Dermis blood vessel endothelial cell (primary cell): ENCODE results near the gene RFPL4A. TPM values are rescaled to one million over a fixed set of nuclear protein-coding genes. Genes with fewer than 3 reads are reported as not detected.

ENCODE experiments used
- DNase-seq: peaks from one replicate; pipeline ENCODE4 v3.0.0; 2010
- total RNA-seq: library from RNA; depleted of rRNA; stranded (reverse); fragments of >200 nt; gene quantifications from 2 replicates; pipeline ENCODE4 v1.2.3, GENCODE V29; 2014

Gene RFPL4A
- total RNA-seq, 1 donor from 2014 or later, result 0.51 TPM

DNA sequence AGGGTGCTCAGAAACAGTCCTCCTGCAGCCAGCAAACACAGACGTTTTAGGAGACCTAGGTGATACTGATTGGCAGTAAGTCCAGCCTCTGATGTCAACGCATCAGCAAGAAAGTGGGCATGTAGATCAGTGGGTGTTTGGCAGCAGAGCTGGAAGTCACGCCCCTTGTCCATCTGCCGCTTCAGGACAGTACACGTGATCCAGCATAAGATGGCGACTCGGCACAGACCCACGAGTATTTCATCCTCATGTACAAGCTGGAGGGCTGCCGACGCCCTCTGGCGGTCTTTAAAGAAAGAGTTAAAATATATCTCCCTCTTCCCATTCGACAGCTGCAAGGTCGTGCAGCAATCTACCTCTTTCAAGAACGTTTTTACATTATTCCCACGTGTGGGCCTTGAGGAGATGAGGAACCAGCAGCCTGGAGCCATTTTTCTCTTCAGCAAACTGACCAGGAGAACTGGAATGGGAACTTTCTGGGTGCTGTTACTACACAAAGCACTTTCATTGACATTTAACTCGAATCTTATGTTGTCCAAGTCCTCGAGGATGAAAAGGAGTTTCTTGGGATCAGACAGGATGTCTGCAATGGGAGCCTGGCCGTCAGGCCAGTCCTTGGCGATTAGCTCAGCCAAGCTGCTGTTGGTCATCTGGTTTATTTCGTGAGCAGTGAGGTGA, 50.6 kb downstream of the RFPL4A start:
- DNase-seq, result peak; percentile 84

DNA sequence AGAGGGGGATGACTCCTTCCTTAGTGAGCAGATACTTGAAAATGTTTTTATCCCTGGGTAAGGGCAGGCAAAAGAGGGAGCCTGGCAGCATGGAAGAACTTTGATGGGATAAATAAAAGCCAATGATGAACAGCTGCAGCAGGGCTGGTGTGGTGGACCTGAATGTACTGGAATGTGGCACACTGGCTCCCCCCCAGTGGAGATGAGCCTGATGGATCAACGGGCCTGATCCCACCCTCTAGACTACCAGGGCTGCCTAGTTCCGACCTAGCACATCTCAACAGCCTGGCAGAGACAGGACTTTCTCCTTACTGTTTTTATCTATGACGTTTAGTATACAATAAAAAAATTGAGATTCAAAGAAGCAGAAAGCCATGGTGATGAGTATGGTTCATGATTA, 52.4 kb downstream of the RFPL4A start:
- DNase-seq, result no peak

DNA sequence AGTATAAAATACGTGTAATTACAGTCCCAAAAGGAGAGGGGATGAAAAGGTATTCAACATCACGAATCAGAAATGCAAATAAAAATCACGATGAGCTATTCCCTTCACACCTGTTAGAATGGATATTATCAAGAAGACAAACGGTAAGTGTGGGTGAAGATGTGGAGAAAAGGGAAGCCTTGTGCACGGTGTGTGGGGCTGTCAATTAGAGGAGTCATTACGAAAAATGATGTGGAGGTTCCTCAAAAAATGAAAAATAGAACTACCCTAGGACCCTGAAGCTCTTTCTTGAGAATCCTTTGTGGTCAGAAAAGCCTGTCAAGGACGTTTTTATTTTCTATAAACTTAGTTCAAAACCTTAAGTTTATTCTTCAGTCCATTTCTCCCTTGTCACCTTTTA, 53.6 kb downstream of the RFPL4A start:
- no peak for DNase-seq

Other genes with a start within 250 kb of the RFPL4A start
- not detected in 2 replicates for gene SBK2, start 222.0 kb upstream of the RFPL4A start, total RNA-seq
- gene SBK3, start 213.6 kb upstream of the RFPL4A start, total RNA-seq, result 0.17 and 0.74 TPM in 2 replicates
- gene ZNF579, start 178.2 kb upstream of the RFPL4A start, total RNA-seq, result 3.2 and 6.7 TPM in 2 replicates
- gene FIZ1, start 159.6 kb upstream of the RFPL4A start, total RNA-seq, result 3.9 and 4.9 TPM in 2 replicates
- 12.3 and 14.8 TPM in 2 replicates for gene ZNF524, start 158.8 kb upstream of the RFPL4A start, total RNA-seq
- 1.4 and 2.6 TPM in 2 replicates for gene ZNF865, start 153.4 kb upstream of the RFPL4A start, total RNA-seq
- 3.9 and 5.3 TPM in 2 replicates for gene ZNF784, start 134.5 kb upstream of the RFPL4A start, total RNA-seq
- gene ZNF580, start 118.1 kb upstream of the RFPL4A start, total RNA-seq, result 2.0 and 3.6 TPM in 2 replicates
- 16.3 and 20.8 TPM in 2 replicates for gene ZNF581, start 115.4 kb upstream of the RFPL4A start, total RNA-seq
- gene CCDC106, start 110.9 kb upstream of the RFPL4A start, total RNA-seq, result 7.8 and 13.9 TPM in 2 replicates
- gene U2AF2, start 104.1 kb upstream of the RFPL4A start, total RNA-seq, result 84.1 and 172 TPM in 2 replicates
- 71.6 and 243 TPM in 2 replicates for gene EPN1, start 83.9 kb upstream of the RFPL4A start, total RNA-seq
- gene NLRP9, start 20.7 kb upstream of the RFPL4A start, total RNA-seq, result not detected in 2 replicates
- 0.68 TPM in 1 of 2 replicates, not detected in the other for gene RFPL4AL1, start 10.0 kb downstream of the RFPL4A start, total RNA-seq
- 0.05 TPM in 1 of 2 replicates, not detected in the other for gene NLRP11, start 72.9 kb downstream of the RFPL4A start, total RNA-seq
- gene NLRP4, start 77.4 kb downstream of the RFPL4A start, total RNA-seq, result under 0.01 TPM in 1 of 2 replicates, not detected in the other
- not detected in 2 replicates for gene NLRP13, start 173.2 kb downstream of the RFPL4A start, total RNA-seq
- not detected in 2 replicates for gene NLRP8, start 188.7 kb downstream of the RFPL4A start, total RNA-seq
- gene NLRP5, start 227.7 kb downstream of the RFPL4A start, total RNA-seq, result not detected in 2 replicates